DMS79 treated with DMSO at 0.1 percent for 48 hours (cell line): ENCODE results near the gene OR6S1.
"Not testable (repeated sequence)": the region's sequence is repeated elsewhere in the genome, so short reads cannot be mapped to it uniquely, and the experiment has no call there.

Experiments
- DNase-seq: peaks from one replicate; lab custom pipeline; 2025; lab: John Stamatoyannopoulos, UW

Gene OR6S1

GRCh38 chr14:20611277-20611676 lies 30.2 kb downstream of the OR6S1 start:
- DNase-seq = no peak

GRCh38 chr14:20610002-20610765 lies 31.3 kb downstream of the OR6S1 start:
- peak; percentile 82 for DNase-seq

- DNase-seq = peak; percentile 98
Measured at GRCh38 chr14:20609215-20610001, 32.1 kb downstream of the OR6S1 start.

GRCh38 chr14:20608383-20609110 lies 32.9 kb downstream of the OR6S1 start:
- no peak for DNase-seq

- DNase-seq = no peak
Measured at GRCh38 chr14:20607617-20608016, 33.9 kb downstream of the OR6S1 start.

- DNase-seq = no peak
Measured at GRCh38 chr14:20606902-20607242, 34.6 kb downstream of the OR6S1 start.

GRCh38 chr14:20606190-20606901 lies 35.1 kb downstream of the OR6S1 start:
- DNase-seq = no peak

GRCh38 chr14:20603813-20604690 lies 37.4 kb downstream of the OR6S1 start:
- DNase-seq = no peak

GRCh38 chr14:20602583-20602982 lies 38.9 kb downstream of the OR6S1 start:
- no peak for DNase-seq

GRCh38 chr14:20601522-20601921 lies 40.0 kb downstream of the OR6S1 start:
- no peak for DNase-seq

- DNase-seq = no peak
Measured at GRCh38 chr14:20597108-20597507, 44.4 kb downstream of the OR6S1 start.

GRCh38 chr14:20595726-20596125 lies 45.8 kb downstream of the OR6S1 start:
- not testable (repeated sequence) for DNase-seq

- no peak for DNase-seq
Measured at GRCh38 chr14:20592574-20592973, 48.9 kb downstream of the OR6S1 start.

- no peak for DNase-seq
Measured at GRCh38 chr14:20591235-20591634, 50.3 kb downstream of the OR6S1 start, which contains the start of gene RNASE12. RNASE12 (minus strand) TSS chr14:20591376; CDS start chr14:20590723, 653 bp downstream.
